Brain microvascular endothelial cell (primary cell): ENCODE measurements around the gene ABCA3.

ENCODE experiments used
- DNase-seq: peaks from one replicate; pipeline ENCODE4 v3.0.0-alpha.2; 2020
- H3K27ac ChIP-seq: fragments of 250-450 bp; sonication (Bioruptor Pico); 2 replicates; pipeline ENCODE4 v1.5.1; 2020; ENCODE audit warnings: mild to moderate bottlenecking, moderate library complexity
- H3K27me3 ChIP-seq: fragments of 250-450 bp; sonication (Bioruptor Pico); replicated peaks from 2 replicates; pipeline ENCODE4 v1.5.1; 2020; ENCODE audit warnings: mild to moderate bottlenecking
- H3K36me3 ChIP-seq: fragments of 250-450 bp; sonication (Bioruptor Pico); replicated peaks from 2 replicates; pipeline ENCODE4 v1.5.1; 2020; ENCODE audit warnings: mild to moderate bottlenecking
- H3K4me3 ChIP-seq: 2 replicates; pipeline ENCODE4 v1.5.1; 2011; ENCODE audit warnings: low read depth, mild to moderate bottlenecking, control low read depth, low read length, moderate library complexity
- CTCF ChIP-seq: IDR thresholded peaks from 2 replicates; pipeline ENCODE4 v1.5.1; 2011; ENCODE audit warnings: low read depth, mild to moderate bottlenecking, moderate library complexity, low read length, control low read depth, inconsistent platforms; ENCODE audit errors: missing control alignments
- in situ Hi-C: cut with HindIII; loops from 2 replicates; pipeline ENCODE4 v1.10.0; 2017; ENCODE audit warnings: low sequenced_read_pairs, low pct_ligation_motif_present

The ABCA3 gene

GRCh38 chr16:2230376-2230775 lies 110.2 kb downstream of the ABCA3 start:
- no peak for DNase-seq
- no peak overlapping the region for H3K27ac ChIP-seq
- in situ Hi-C loops = no loop called here
- H3K27me3 ChIP-seq = no peaks in the 10 kb centered on the region
- no peak for TF ChIP-seq CTCF
- H3K36me3 ChIP-seq = peaks cover 47% of the 10 kb centered on the region
- no peak overlapping the region for H3K4me3 ChIP-seq

GRCh38 chr16:2229632-2230250 lies 110.8 kb downstream of the ABCA3 start:
- Histone ChIP-seq H3K36me3 (peaks cover 40% of the 10 kb centered on the region), H3K4me3 (no peak overlapping the region)

GRCh38 chr16:2229091-2229490 lies 111.4 kb downstream of the ABCA3 start:
- in situ Hi-C loops = no loop called here
- no peak overlapping the region for H3K27ac ChIP-seq

More at GRCh38 chr16:2229632-2230250, 110.8 kb downstream of the ABCA3 start:
- DNase-seq = no peak
- in situ Hi-C loops = no loop called here
- Histone ChIP-seq H3K27me3 (no peaks in the 10 kb centered on the region), H3K27ac (no peak overlapping the region)
- TF ChIP-seq CTCF = no peak

GRCh38 chr16:2228161-2228824 lies 112.2 kb downstream of the ABCA3 start:
- Histone ChIP-seq H3K27ac (no peak overlapping the region), H3K27me3 (no peaks in the 10 kb centered on the region), H3K4me3 (no peak overlapping the region), H3K36me3 (peaks cover 28% of the 10 kb centered on the region)
- in situ Hi-C loops = no loop called here
- no peak for DNase-seq
- TF ChIP-seq CTCF = no peak

More at GRCh38 chr16:2229091-2229490, 111.4 kb downstream of the ABCA3 start:
- Histone ChIP-seq H3K36me3 (peaks cover 36% of the 10 kb centered on the region), H3K27me3 (no peaks in the 10 kb centered on the region), H3K4me3 (no peak overlapping the region)
- DNase-seq = no peak
- no peak for TF ChIP-seq CTCF

- no peak for TF ChIP-seq CTCF
- H3K27me3 ChIP-seq = no peaks in the 10 kb centered on the region
- peaks cover 16% of the 10 kb centered on the region for H3K36me3 ChIP-seq
- no peak overlapping the region for H3K27ac ChIP-seq
- H3K4me3 ChIP-seq = no peak overlapping the region
- in situ Hi-C loops = no loop called here
- DNase-seq = no peak
Observed at GRCh38 chr16:2226918-2227317, 113.6 kb downstream of the ABCA3 start.
